ENCODE results near the gene ATP5F1E. TPM values are rescaled to one million over a fixed set of nuclear protein-coding genes. Genes with fewer than 3 reads are reported as not detected.

ATP5F1E gene
- total and polyA plus RNA-seq, 2 donors (not counting 3 experiments of a cell fraction or from before 2014, with no cell fraction given), result 29.0 to 107 TPM

- H3K4me3 ChIP-seq (replicated peaks in 1 of 3; ENCODE audit: insufficient read depth in 1 of 3, low read depth in 1 of 3, low read length in 3 of 3), result no peak overlapping the region
- no peaks in the 10 kb centered on the region for H3K36me3 ChIP-seq (ENCODE audit: control insufficient read depth in 2 of 2, extremely low read depth in 1 of 2, insufficient read depth in 2 of 2, low read length in 2 of 2)
- H2AFZ ChIP-seq (ENCODE audit: low read depth, low read length), result no peak overlapping the region
- no peaks in the 10 kb centered on the region for H3K9me1 ChIP-seq (replicated peaks; ENCODE audit: control insufficient read depth, extremely low read depth, insufficient read depth, low read length)
- H3K79me2 ChIP-seq (ENCODE audit: control insufficient read depth, insufficient read depth, low read length), result no peaks in the 10 kb centered on the region
- H3K4me1 ChIP-seq (ENCODE audit: control insufficient read depth, extremely low read depth, insufficient read depth, low read length), result peaks cover 21% of the 10 kb centered on the region
- H3K4me2 ChIP-seq (ENCODE audit: insufficient read depth, low read length), result no peak overlapping the region
- DNase-seq (ENCODE audit: low read depth, low spot score), result no peak
- no peaks in the 10 kb centered on the region for H3K9me3 ChIP-seq (replicated peaks; ENCODE audit: control insufficient read depth, insufficient read depth, low read length)
- BruUV-seq (replicated peaks), result no TSS peak
- ChIA-PET CTCF (interaction anchor here (3.4 kb wide), 1 partner anchor 13 kb away, joined by 14 read pairs; no protein-coding TSS in a partner anchor), POLR2A (no interaction called here)
- FAIRE-seq, result no peak
- dilution Hi-C loops (cut with MboI; ENCODE audit: extremely low pct_ligation_motif_present, low sequenced_read_pairs), result no loop called here
- H3K9ac ChIP-seq (replicated peaks; ENCODE audit: extremely low read depth, insufficient read depth, low read length), result no peak overlapping the region
- intact Hi-C loops (cut with micrococcal nuclease), result loop anchor here (10.0 kb wide), 2 partner anchors 361 to 929 kb away; partner anchors contain the start of genes FAM217B, PPP1R3D and STX16
- H3K27ac ChIP-seq (ENCODE audit: insufficient read depth, low read depth, low read length), result no peak overlapping the region
- no peaks in the 10 kb centered on the region for H3K27me3 ChIP-seq (ENCODE audit: control insufficient read depth in 2 of 2, insufficient read depth in 2 of 2, low read length in 2 of 2)
- no peaks in the 10 kb centered on the region for H4K20me1 ChIP-seq (replicated peaks; ENCODE audit: control insufficient read depth, extremely low read depth, insufficient read depth, low read length)
- TF ChIP-seq EZH2 (IDR thresholded peaks at IDR 0.05; ENCODE audit: borderline replicate concordance, low read depth, low read length, severe bottlenecking) (no peak), MYC (IDR thresholded peaks at IDR 0.05; ENCODE audit: low read depth, low read length) (no peak)
Observed at GRCh38 chr20:59015411-59015810, 16.7 kb downstream of the ATP5F1E start.

GRCh38 chr20:59014680-59015389 lies 17.3 kb downstream of the ATP5F1E start:
- CTCF ChIA-PET, result interaction anchor here (3.4 kb wide), 1 partner anchor 13 kb away, joined by 14 read pairs; no protein-coding TSS in a partner anchor
- no TSS peak for BruUV-seq (replicated peaks)

More at GRCh38 chr20:59014680-59015389, 17.3 kb downstream of the ATP5F1E start:
- Histone ChIP-seq H3K4me2 (ENCODE audit: insufficient read depth, low read length) (no peak overlapping the region), H3K36me3 (ENCODE audit: control insufficient read depth in 2 of 2, extremely low read depth in 1 of 2, insufficient read depth in 2 of 2, low read length in 2 of 2) (no peaks in the 10 kb centered on the region), H3K9ac (replicated peaks; ENCODE audit: extremely low read depth, insufficient read depth, low read length) (no peak overlapping the region), H2AFZ (ENCODE audit: low read depth, low read length) (no peak overlapping the region), H3K4me1 (ENCODE audit: control insufficient read depth, extremely low read depth, insufficient read depth, low read length) (peaks cover 27% of the 10 kb centered on the region), H3K27me3 (ENCODE audit: control insufficient read depth in 2 of 2, insufficient read depth in 2 of 2, low read length in 2 of 2) (no peaks in the 10 kb centered on the region), H3K27ac (ENCODE audit: insufficient read depth, low read depth, low read length) (no peak overlapping the region), H3K4me3 (replicated peaks in 1 of 3; ENCODE audit: insufficient read depth in 1 of 3, low read depth in 1 of 3, low read length in 3 of 3) (no peak overlapping the region), H3K79me2 (ENCODE audit: control insufficient read depth, insufficient read depth, low read length) (no peaks in the 10 kb centered on the region), H3K9me3 (replicated peaks; ENCODE audit: control insufficient read depth, insufficient read depth, low read length) (no peaks in the 10 kb centered on the region), H3K9me1 (replicated peaks; ENCODE audit: control insufficient read depth, extremely low read depth, insufficient read depth, low read length) (no peaks in the 10 kb centered on the region), H4K20me1 (replicated peaks; ENCODE audit: control insufficient read depth, extremely low read depth, insufficient read depth, low read length) (no peaks in the 10 kb centered on the region)
- no peak for DNase-seq (ENCODE audit: low read depth, low spot score)
- dilution Hi-C loops (cut with MboI; ENCODE audit: extremely low pct_ligation_motif_present, low sequenced_read_pairs) (no loop called here), intact Hi-C loops (cut with micrococcal nuclease) (loop anchor here (10.0 kb wide), 2 partner anchors 360 to 930 kb away; partner anchors contain the start of genes FAM217B, PPP1R3D and STX16)
- TF ChIP-seq MYC (IDR thresholded peaks at IDR 0.05; ENCODE audit: low read depth, low read length) (no peak), MAX (IDR thresholded peaks at IDR 0.05; ENCODE audit: insufficient read depth, insufficient read length) (no peak), FOS (IDR thresholded peaks at IDR 0.05; ENCODE audit: borderline replicate concordance, insufficient read depth, low read length) (no peak), JUN (IDR thresholded peaks at IDR 0.05; ENCODE audit: borderline replicate concordance, insufficient read depth, insufficient read length, low read depth) (no peak), EZH2 (IDR thresholded peaks at IDR 0.05; ENCODE audit: borderline replicate concordance, low read depth, low read length, severe bottlenecking) (no peak), GATA2 (IDR thresholded peaks at IDR 0.05; ENCODE audit: insufficient read depth, insufficient read length, low read depth, low read length) (no peak), POLR2AphosphoS5 (IDR thresholded peaks at IDR 0.05; ENCODE audit: insufficient read depth, low read depth, low read length) (no peak), POLR2A (IDR thresholded peaks at IDR 0.05; ENCODE audit: low read depth, low read length) (no peak), CTCF (IDR thresholded peaks at IDR 0.05; ENCODE audit: extremely low read depth in 1 of 2, insufficient read depth in 1 of 2, low read depth in 1 of 2, low read length in 2 of 2) (no peak)
- no peak for FAIRE-seq
- POLR2A ChIA-PET, result no interaction called here

Measured in endothelial cell of umbilical vein (primary cell).